SU-DHL-6 (cell line): ENCODE measurements around the gene STK39.

Source experiments
- H2AFZ ChIP-seq: fragments of 200-600 bp; sonication (generic); 2 replicates; pipeline ENCODE4 v1.6.1; 2014; ENCODE audit warnings: low read depth, mild to moderate bottlenecking, moderate library complexity, mixed read lengths, antibody characterized with exemption, low read length; ENCODE audit not compliant: severe bottlenecking
- H3F3A ChIP-seq: fragments of 200-600 bp; shearing (Covaris generic); 2 replicates; pipeline ENCODE4 v1.6.0; 2016; ENCODE audit warnings: antibody characterized with exemption, mild to moderate bottlenecking; ENCODE audit not compliant: insufficient read depth
- H3K27ac ChIP-seq: fragments of 200-600 bp; sonication (generic); 2 replicates; pipeline ENCODE4 v1.5.1; 2016; ENCODE audit warnings: low read depth, mild to moderate bottlenecking, low read length, moderate library complexity, mixed read lengths
- H3K27me3 ChIP-seq: fragments of 200-600 bp; sonication (generic), shearing (Covaris generic); 2 replicates; pipeline ENCODE4 v1.6.0; 2014; ENCODE audit warnings: mild to moderate bottlenecking, low read length
- H3K36me3 ChIP-seq: fragments of 200-600 bp; sonication (generic); 2 replicates; pipeline ENCODE4 v1.6.1; 2014; ENCODE audit warnings: mild to moderate bottlenecking, low read length, mixed read lengths
- H3K4me2 ChIP-seq: fragments of 300-600, 200-600 bp; shearing (Covaris generic), sonication (generic); 2 replicates; pipeline ENCODE4 v1.6.0; 2014; ENCODE audit warnings: low read length, low read depth, mild to moderate bottlenecking; ENCODE audit not compliant: poor library complexity, severe bottlenecking
- H3K4me3 ChIP-seq: fragments of 200-600 bp; sonication (generic); 2 replicates; pipeline ENCODE4 v1.5.1; 2014; ENCODE audit warnings: antibody characterized with exemption, low read length, mild to moderate bottlenecking, mixed read lengths; ENCODE audit not compliant: insufficient read depth, poor library complexity, severe bottlenecking
- H3K79me2 ChIP-seq: fragments of 200-600 bp; sonication (generic); 2 replicates; pipeline ENCODE4 v1.6.1; 2014; ENCODE audit warnings: mild to moderate bottlenecking, low read length, moderate library complexity; ENCODE audit not compliant: insufficient read depth
- H3K9ac ChIP-seq: fragments of 200-600 bp; sonication (generic); 2 replicates; pipeline ENCODE4 v1.7.0; 2014; ENCODE audit warnings: mild to moderate bottlenecking, low read length
- H3K9me2 ChIP-seq: fragments of 200-600 bp; sonication (generic); replicated peaks from 2 replicates; pipeline ENCODE4 v1.6.1; 2014; ENCODE audit warnings: low read length; ENCODE audit not compliant: insufficient read depth
- H3K9me3 ChIP-seq: fragments of 200-600 bp; sonication (generic); 2 replicates; pipeline ENCODE4 v1.6.1; 2014; ENCODE audit warnings: low read length, mixed read lengths; ENCODE audit not compliant: insufficient read depth
- H4K20me1 ChIP-seq: fragments of 200-600 bp; sonication (generic); 2 replicates; pipeline ENCODE4 v1.6.1; 2014; ENCODE audit warnings: low read depth, mild to moderate bottlenecking, antibody characterized with exemption, low read length, moderate library complexity, mixed read lengths
- CTCF ChIP-seq: fragments of 200-600 bp; sonication (generic); IDR thresholded peaks from one replicate; pipeline ENCODE4 v1.5.1; 2017; ENCODE audit warnings: antibody characterized with exemption, mild to moderate bottlenecking, low read length, moderate library complexity; ENCODE audit not compliant: insufficient read depth, poor library complexity, severe bottlenecking
- EZH2phosphoT487 ChIP-seq: fragments of 200-600 bp; sonication (generic), shearing (Covaris generic); conservative IDR thresholded peaks from 2 replicates; pipeline ENCODE4 v1.6.1; 2018; ENCODE audit warnings: mild to moderate bottlenecking, antibody characterized with exemption, low read length, moderate library complexity, mixed read lengths

Gene STK39

GRCh38 chr2:168006498-168006897 is 240.9 kb downstream of the STK39 start:
- H2AFZ ChIP-seq: no peak overlapping the region
- no peak overlapping the region for H3K27ac ChIP-seq
- no peak overlapping the region for H3K4me2 ChIP-seq

GRCh38 chr2:168005586-168005985 is 241.8 kb downstream of the STK39 start:
- Histone ChIP-seq H3K4me3 (no peak overlapping the region), H4K20me1 (no peaks in the 10 kb centered on the region), H2AFZ (no peak overlapping the region), H3K9me2 (no peaks in the 10 kb centered on the region), H3F3A (no peaks in the 10 kb centered on the region), H3K27ac (no peak overlapping the region), H3K36me3 (no peaks in the 10 kb centered on the region), H3K9me3 (no peaks in the 10 kb centered on the region), H3K79me2 (no peaks in the 10 kb centered on the region), H3K27me3 (no peaks in the 10 kb centered on the region), H3K4me2 (no peak overlapping the region), H3K9ac (no peak overlapping the region)
- no peak for TF ChIP-seq CTCF
- TF ChIP-seq EZH2phosphoT487: no peak

More at GRCh38 chr2:168006498-168006897, 240.9 kb downstream of the STK39 start:
- Histone ChIP-seq H3F3A (no peaks in the 10 kb centered on the region), H3K4me3 (no peak overlapping the region), H3K27me3 (no peaks in the 10 kb centered on the region), H4K20me1 (no peaks in the 10 kb centered on the region), H3K36me3 (no peaks in the 10 kb centered on the region), H3K79me2 (no peaks in the 10 kb centered on the region), H3K9ac (no peak overlapping the region), H3K9me3 (no peaks in the 10 kb centered on the region), H3K9me2 (no peaks in the 10 kb centered on the region)
- TF ChIP-seq CTCF (no peak), EZH2phosphoT487 (no peak)

- H3F3A ChIP-seq: no peaks in the 10 kb centered on the region
- no peaks in the 10 kb centered on the region for H3K79me2 ChIP-seq
- no peak overlapping the region for H3K4me3 ChIP-seq
- no peaks in the 10 kb centered on the region for H3K9me2 ChIP-seq
- H3K36me3 ChIP-seq: no peaks in the 10 kb centered on the region
- no peaks in the 10 kb centered on the region for H4K20me1 ChIP-seq
- no peak overlapping the region for H3K4me2 ChIP-seq
- H3K27me3 ChIP-seq: no peaks in the 10 kb centered on the region
- H3K9me3 ChIP-seq: no peaks in the 10 kb centered on the region
- no peak for TF ChIP-seq EZH2phosphoT487
- no peak for TF ChIP-seq CTCF
- no peak overlapping the region for H3K27ac ChIP-seq
- no peak overlapping the region for H2AFZ ChIP-seq
- H3K9ac ChIP-seq: no peak overlapping the region
Measured at GRCh38 chr2:168003876-168004275, 243.5 kb downstream of the STK39 start.
